ENCODE data around the gene JPH4. TPM values are rescaled to one million over a fixed set of nuclear protein-coding genes. Genes with fewer than 3 reads are reported as not detected.

The JPH4 gene
- total and polyA plus RNA-seq, 2 donors (not counting 3 experiments of a cell fraction or from before 2014, with no cell fraction given): 0.06 TPM; not detected in 1

- H3K27me3 ChIP-seq (ENCODE audit: control insufficient read depth in 2 of 2, insufficient read depth in 2 of 2, low read length in 2 of 2): no peaks in the 10 kb centered on the region
- no peaks in the 10 kb centered on the region for H3K79me2 ChIP-seq (ENCODE audit: control insufficient read depth, insufficient read depth, low read length)
- no peak overlapping the region for H3K4me3 ChIP-seq (replicated peaks in 1 of 3; ENCODE audit: insufficient read depth in 1 of 3, low read depth in 1 of 3, low read length in 3 of 3)
- H3K4me2 ChIP-seq (ENCODE audit: insufficient read depth, low read length): no peak overlapping the region
- POLR2A ChIA-PET: no interaction called here
- DNase-seq (ENCODE audit: low read depth, low spot score) (no peak), FAIRE-seq (no peak)
- H3K27ac ChIP-seq (ENCODE audit: insufficient read depth, low read depth, low read length): no peak overlapping the region
- H3K36me3 ChIP-seq (ENCODE audit: control insufficient read depth in 2 of 2, extremely low read depth in 1 of 2, insufficient read depth in 2 of 2, low read length in 2 of 2): no peaks in the 10 kb centered on the region
- no peak overlapping the region for H2AFZ ChIP-seq (ENCODE audit: low read depth, low read length)
- H3K9me3 ChIP-seq (replicated peaks; ENCODE audit: control insufficient read depth, insufficient read depth, low read length): no peaks in the 10 kb centered on the region
- no peaks in the 10 kb centered on the region for H4K20me1 ChIP-seq (replicated peaks; ENCODE audit: control insufficient read depth, extremely low read depth, insufficient read depth, low read length)
- H3K9me1 ChIP-seq (replicated peaks; ENCODE audit: control insufficient read depth, extremely low read depth, insufficient read depth, low read length): no peaks in the 10 kb centered on the region
- no peak for TF ChIP-seq GATA2 (IDR thresholded peaks at IDR 0.05; ENCODE audit: insufficient read depth, insufficient read length, low read depth, low read length)
- TF ChIP-seq MYC (IDR thresholded peaks at IDR 0.05; ENCODE audit: low read depth, low read length): no peak
- no peak for TF ChIP-seq POLR2AphosphoS5 (IDR thresholded peaks at IDR 0.05; ENCODE audit: insufficient read depth, low read depth, low read length)
- TF ChIP-seq JUN (IDR thresholded peaks at IDR 0.05; ENCODE audit: borderline replicate concordance, insufficient read depth, insufficient read length, low read depth): no peak
- TF ChIP-seq POLR2A (IDR thresholded peaks at IDR 0.05; ENCODE audit: low read depth, low read length): no peak
- no peak for TF ChIP-seq FOS (IDR thresholded peaks at IDR 0.05; ENCODE audit: borderline replicate concordance, insufficient read depth, low read length)
- intact Hi-C loops (cut with micrococcal nuclease): no loop called here
- dilution Hi-C loops (cut with MboI; ENCODE audit: extremely low pct_ligation_motif_present, low sequenced_read_pairs): no loop called here
- H3K4me1 ChIP-seq (ENCODE audit: control insufficient read depth, extremely low read depth, insufficient read depth, low read length): no peaks in the 10 kb centered on the region
- no peak overlapping the region for H3K9ac ChIP-seq (replicated peaks; ENCODE audit: extremely low read depth, insufficient read depth, low read length)
- CTCF ChIA-PET: interaction anchor here (3.0 kb wide), 1 partner anchor 37 kb away, joined by 13 read pairs; no protein-coding TSS in a partner anchor
- BruUV-seq (replicated peaks): no TSS peak
Observed at GRCh38 chr14:23522643-23523198, 55.9 kb downstream of the JPH4 start.

- TF ChIP-seq MYC (IDR thresholded peaks at IDR 0.05; ENCODE audit: low read depth, low read length) (no peak), POLR2A (IDR thresholded peaks at IDR 0.05; ENCODE audit: low read depth, low read length) (no peak), FOS (IDR thresholded peaks at IDR 0.05; ENCODE audit: borderline replicate concordance, insufficient read depth, low read length) (no peak), EZH2 (IDR thresholded peaks at IDR 0.05; ENCODE audit: borderline replicate concordance, low read depth, low read length, severe bottlenecking) (no peak), GATA2 (IDR thresholded peaks at IDR 0.05; ENCODE audit: insufficient read depth, insufficient read length, low read depth, low read length) (no peak), CTCF (IDR thresholded peaks at IDR 0.05; ENCODE audit: extremely low read depth in 1 of 2, insufficient read depth in 1 of 2, low read depth in 1 of 2, low read length in 2 of 2) (no peak), MAX (IDR thresholded peaks at IDR 0.05; ENCODE audit: insufficient read depth, insufficient read length) (no peak), POLR2AphosphoS5 (IDR thresholded peaks at IDR 0.05; ENCODE audit: insufficient read depth, low read depth, low read length) (no peak), JUN (IDR thresholded peaks at IDR 0.05; ENCODE audit: borderline replicate concordance, insufficient read depth, insufficient read length, low read depth) (no peak)
- Histone ChIP-seq H3K27me3 (ENCODE audit: control insufficient read depth in 2 of 2, insufficient read depth in 2 of 2, low read length in 2 of 2) (no peaks in the 10 kb centered on the region), H2AFZ (ENCODE audit: low read depth, low read length) (no peak overlapping the region), H3K9me1 (replicated peaks; ENCODE audit: control insufficient read depth, extremely low read depth, insufficient read depth, low read length) (no peaks in the 10 kb centered on the region), H3K9me3 (replicated peaks; ENCODE audit: control insufficient read depth, insufficient read depth, low read length) (no peaks in the 10 kb centered on the region), H3K79me2 (ENCODE audit: control insufficient read depth, insufficient read depth, low read length) (no peaks in the 10 kb centered on the region), H3K4me1 (ENCODE audit: control insufficient read depth, extremely low read depth, insufficient read depth, low read length) (no peaks in the 10 kb centered on the region), H3K4me3 (replicated peaks in 1 of 3; ENCODE audit: insufficient read depth in 1 of 3, low read depth in 1 of 3, low read length in 3 of 3) (no peak overlapping the region), H4K20me1 (replicated peaks; ENCODE audit: control insufficient read depth, extremely low read depth, insufficient read depth, low read length) (no peaks in the 10 kb centered on the region), H3K36me3 (ENCODE audit: control insufficient read depth in 2 of 2, extremely low read depth in 1 of 2, insufficient read depth in 2 of 2, low read length in 2 of 2) (no peaks in the 10 kb centered on the region), H3K9ac (replicated peaks; ENCODE audit: extremely low read depth, insufficient read depth, low read length) (no peak overlapping the region), H3K27ac (ENCODE audit: insufficient read depth, low read depth, low read length) (no peak overlapping the region), H3K4me2 (ENCODE audit: insufficient read depth, low read length) (no peak overlapping the region)
- no peak for DNase-seq (ENCODE audit: low read depth, low spot score)
- dilution Hi-C loops (cut with MboI; ENCODE audit: extremely low pct_ligation_motif_present, low sequenced_read_pairs): no loop called here
- CTCF ChIA-PET: no interaction called here
- no peak for FAIRE-seq
- BruUV-seq (replicated peaks): no TSS peak
- POLR2A ChIA-PET: no interaction called here
- intact Hi-C loops (cut with micrococcal nuclease): no loop called here
Observed at GRCh38 chr14:23521785-23522640, 56.6 kb downstream of the JPH4 start.
